GM21723 (cell line): ENCODE measurements around the gene MYO10.
A peak's percentile ranks its signal among the peaks of the same experiment; 100 is the strongest.
"Not testable (repeated sequence)": the region's sequence is repeated elsewhere in the genome, so short reads cannot be mapped to it uniquely, and the experiment has no call there.

ENCODE experiments used
- ATAC-seq: cut with Tn5 transposase; IDR thresholded peaks from one replicate; pipeline ENCODE4 v1.9.1; 2021; ENCODE audit warnings: mild to moderate bottlenecking, moderate library complexity; ENCODE audit not compliant: unreplicated experiment

MYO10 gene

DNA sequence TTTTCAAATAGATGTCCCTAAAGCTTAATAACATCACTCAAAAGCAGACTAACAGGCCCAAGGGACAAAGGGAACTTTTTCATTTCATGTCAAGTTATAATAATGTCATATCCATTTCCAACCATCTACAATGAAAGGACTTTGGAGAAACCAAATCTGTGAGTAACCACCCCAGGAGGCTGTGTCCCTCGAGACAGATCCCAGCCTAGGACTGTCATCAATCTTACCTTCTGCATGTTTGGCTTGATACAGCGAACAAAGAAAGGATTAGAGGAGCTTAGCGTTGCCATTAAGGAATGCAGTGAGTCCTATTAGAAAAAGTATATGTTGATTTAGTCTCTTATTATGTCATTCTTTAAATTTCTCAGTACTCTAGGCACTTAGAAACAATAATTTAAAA lies 181.5 kb downstream of the MYO10 start:
- no peak for ATAC-seq

DNA sequence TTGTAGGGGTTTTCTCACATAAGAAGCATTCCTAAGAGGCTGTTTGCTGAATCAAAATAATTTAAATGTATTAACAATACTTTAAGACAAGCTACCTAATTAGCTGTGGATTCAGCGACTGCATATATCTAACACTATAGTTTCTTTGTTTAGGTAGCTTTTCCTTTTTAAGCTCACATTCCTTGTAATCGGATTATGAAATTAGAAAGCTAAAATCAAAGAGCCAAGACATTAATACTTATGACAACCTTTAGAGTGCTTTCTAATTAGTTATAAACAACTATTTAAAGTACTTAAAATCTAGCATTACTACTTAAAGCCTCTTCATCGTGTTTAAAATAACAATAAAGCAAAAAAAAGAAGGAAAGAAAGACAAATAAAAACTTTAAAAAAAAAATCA lies 182.0 kb downstream of the MYO10 start:
- ATAC-seq = no peak

- no peak for ATAC-seq
Measured at GRCh38 chr5:16750445-16750844, 185.6 kb downstream of the MYO10 start.

DNA sequence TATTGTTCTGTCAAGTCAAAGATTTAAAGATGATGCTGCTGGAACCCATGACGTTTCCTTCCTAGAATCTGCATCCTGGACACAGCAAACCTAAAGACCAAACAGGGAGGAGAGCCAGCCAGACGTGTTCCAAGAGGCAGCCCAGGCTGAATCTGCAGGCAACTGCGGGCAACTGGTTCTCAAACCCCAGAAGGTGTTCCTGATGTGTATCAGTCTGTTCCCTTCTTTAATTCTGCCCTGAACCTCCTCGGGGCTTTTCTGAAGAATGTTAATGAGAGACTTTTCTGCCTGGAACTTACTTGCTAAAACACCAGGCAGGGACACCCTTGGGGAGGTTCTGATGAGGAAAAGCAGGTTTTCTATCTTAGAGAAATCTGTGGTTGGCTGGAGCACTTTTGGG lies 186.5 kb downstream of the MYO10 start:
- no peak for ATAC-seq

DNA sequence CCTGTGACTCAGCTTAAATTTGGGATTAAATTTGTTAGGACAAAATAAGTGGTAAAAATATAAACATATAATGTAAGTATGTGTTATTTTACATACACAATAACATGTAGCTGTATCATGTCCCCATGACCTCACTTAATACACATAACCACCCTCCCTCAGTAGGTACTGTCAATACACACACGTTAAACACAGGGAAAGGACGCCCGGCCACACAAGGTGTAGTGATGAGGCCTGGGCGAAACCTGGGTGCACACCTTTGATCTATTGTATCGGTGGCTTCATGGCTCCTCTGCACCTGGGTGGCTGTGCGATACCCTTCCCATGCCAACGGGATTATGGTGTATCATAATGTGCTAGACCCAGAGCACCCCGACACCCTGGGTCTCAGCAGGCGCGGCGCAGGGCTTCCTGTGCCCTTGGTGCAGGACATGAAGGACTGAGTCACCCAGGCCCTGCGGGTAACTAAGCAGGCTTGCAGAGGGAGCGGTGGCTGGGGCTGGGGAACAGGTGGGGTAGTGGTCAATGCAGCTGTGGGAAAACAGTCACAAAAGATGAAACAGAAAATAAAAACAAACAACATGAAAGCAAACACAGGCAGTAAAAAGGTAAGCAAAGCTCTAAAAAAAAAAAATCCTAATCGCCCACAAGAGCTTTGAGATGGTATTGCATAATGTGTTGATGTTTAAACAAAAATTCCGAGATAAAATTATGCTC lies 191.8 kb downstream of the MYO10 start:
- ATAC-seq = no peak

GRCh38 chr5:16742938-16743337 lies 193.2 kb downstream of the MYO10 start:
- no peak for ATAC-seq

DNA sequence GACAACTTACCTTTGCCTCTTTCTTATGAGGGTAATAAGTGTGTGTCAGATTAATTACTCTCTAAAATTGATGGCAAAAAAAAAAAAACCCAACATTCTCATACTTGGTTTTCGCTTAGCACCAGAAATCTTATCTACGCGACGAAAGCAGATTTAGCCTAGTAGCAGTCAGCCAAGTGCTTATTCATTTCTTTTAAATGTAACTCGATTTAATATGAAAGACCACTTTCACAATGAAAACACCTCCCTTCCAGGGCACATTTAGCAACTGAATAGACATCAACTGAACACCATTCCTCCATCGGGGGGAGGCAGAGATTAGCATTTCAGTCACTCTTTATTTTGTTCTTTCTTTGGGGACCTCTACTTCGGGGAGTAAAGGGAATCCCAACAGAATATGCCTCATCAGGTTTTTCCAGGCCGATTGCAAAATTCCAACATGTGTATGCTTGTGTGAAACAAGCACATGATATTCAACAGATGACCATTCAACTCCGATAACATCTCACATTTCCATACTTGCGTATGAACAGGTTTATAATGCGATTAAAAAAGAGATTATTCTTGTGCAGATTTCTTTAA lies 195.2 kb downstream of the MYO10 start:
- no peak for ATAC-seq

- no peak for ATAC-seq
Measured at GRCh38 chr5:16740066-16740810, 195.8 kb downstream of the MYO10 start.

- ATAC-seq = not testable (repeated sequence)
Measured at GRCh38 chr5:16738393-16738792, 197.7 kb downstream of the MYO10 start.

- no peak for ATAC-seq
Measured at GRCh38 chr5:16737620-16738364, 198.3 kb downstream of the MYO10 start.

- no peak for ATAC-seq
Measured at GRCh38 chr5:16737209-16737608, 198.9 kb downstream of the MYO10 start.

- ATAC-seq = no peak
Measured at GRCh38 chr5:16736158-16736995, 199.7 kb downstream of the MYO10 start.

GRCh38 chr5:16735101-16736060 lies 200.7 kb downstream of the MYO10 start:
- ATAC-seq = no peak

GRCh38 chr5:16733331-16734006 lies 202.6 kb downstream of the MYO10 start:
- ATAC-seq = no peak

DNA sequence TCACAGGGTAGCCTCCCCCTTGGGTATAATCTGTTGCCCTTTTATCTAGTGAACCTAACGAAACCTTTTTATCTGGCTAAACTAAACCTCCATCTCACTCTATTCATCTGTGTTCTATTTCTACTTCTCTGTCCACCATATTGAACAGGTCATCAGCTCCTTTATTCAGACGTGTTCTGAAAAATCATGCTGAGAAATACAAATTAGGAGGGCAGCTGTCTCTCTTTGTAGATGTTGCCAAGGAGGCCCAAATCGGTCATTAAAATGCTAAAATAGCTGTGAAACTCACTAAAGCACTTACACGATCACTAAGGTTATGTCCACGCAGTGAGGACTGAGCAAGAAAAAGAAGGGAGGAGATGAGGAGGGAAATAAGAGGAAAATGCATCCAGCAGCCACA lies 203.7 kb downstream of the MYO10 start:
- no peak for ATAC-seq

DNA sequence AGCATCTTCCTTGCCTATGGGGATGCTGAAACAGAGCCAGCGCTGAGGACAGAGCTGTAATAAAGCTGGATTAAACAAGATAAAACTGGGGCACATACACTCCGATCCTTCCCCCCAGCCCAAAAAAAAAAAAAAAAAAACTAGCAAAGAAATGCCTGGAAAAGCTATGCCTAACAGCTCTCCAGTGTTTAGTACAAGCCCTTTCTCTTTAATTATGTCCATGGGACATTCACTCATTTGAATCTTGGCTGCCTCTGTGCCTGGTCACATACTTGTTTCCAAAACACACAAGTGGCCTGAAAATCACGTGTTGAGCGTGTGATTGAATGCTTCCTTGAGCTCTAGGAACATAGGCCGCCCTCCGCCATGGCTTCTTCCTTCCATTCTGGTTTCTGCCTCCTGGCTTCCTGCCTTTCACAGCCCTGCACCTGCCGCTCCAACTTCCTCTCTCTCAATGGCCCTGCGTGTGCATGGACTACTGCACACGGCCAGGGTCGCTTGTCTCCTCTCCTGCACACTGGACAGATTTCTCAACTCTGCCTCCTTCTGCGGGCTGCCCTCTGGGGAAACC lies 208.2 kb downstream of the MYO10 start:
- peak; percentile 54 for ATAC-seq

- no peak for ATAC-seq
Measured at GRCh38 chr5:16726538-16726946, 209.5 kb downstream of the MYO10 start.

DNA sequence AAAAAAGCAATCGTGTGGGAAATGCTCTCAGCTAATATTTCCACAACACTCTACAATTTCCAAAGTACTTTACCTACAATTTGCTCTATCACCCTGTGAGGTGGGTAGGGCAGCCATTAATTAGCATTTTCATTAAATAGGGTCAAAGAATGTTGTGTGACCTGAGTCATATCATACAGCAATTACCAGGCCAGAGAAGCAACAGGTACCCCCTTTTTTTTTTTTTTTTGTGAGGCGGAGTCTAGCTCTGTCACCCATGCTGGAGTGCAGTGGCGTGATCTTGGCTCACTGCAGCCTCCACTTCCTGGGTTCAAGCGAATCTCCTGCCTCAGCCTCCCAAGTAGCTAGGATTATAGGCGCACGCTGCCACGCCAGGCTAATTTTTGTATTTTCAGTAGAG lies 210.5 kb downstream of the MYO10 start:
- no peak for ATAC-seq
